ENCODE measurements around the gene CNOT2. TPM values are rescaled to one million over a fixed set of nuclear protein-coding genes. Genes with fewer than 3 reads are reported as not detected.
A peak's percentile ranks its signal among the peaks of the same experiment; 100 is the strongest.

Gene CNOT2
- total RNA-seq, 2 donors from 2014 or later, result 76.8 to 87.3 TPM

DNA sequence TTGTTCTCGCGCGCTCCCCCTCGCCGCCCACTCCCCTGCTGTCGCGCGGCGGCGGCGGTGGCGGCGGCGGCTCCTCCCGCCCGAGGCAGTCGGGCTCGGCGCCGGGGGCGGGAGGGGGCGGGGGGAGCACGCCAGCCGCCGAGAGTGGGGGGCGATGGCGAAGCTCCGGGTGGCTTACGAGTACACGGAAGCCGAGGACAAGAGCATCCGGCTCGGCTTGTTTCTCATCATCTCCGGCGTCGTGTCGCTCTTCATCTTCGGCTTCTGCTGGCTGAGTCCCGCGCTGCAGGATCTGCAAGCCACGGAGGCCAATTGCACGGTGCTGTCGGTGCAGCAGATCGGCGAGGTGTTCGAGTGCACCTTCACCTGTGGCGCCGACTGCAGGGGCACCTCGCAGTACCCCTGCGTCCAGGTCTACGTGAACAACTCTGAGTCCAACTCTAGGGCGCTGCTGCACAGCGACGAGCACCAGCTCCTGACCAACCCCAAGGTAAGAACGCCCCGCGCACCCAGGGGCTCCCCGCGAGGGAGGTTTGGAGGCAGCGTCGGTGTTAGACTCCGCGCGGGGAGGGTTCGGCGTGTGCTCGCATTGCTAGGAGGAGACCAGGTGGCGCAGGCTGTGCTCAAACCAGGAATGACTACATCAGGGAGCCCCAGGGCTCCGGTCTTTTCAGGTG is 123.5 kb downstream of the CNOT2 start:
- intact Hi-C loops (cut with DNase I), result no loop called here
- Histone ChIP-seq H3K27ac (no peak overlapping the region), H3K4me1 (peaks cover 24% of the 10 kb centered on the region), H3K4me3 (peak overlapping the region in 1 of 2 donors; percentile 43), H3K9me3 (peaks cover 0 to 3% (median 0%) of the 10 kb centered on the region in 3 donors), H3K27me3 (peaks cover 0 to 11% of the 10 kb centered on the region in 2 donors), H3K36me3 (replicated peaks in 1 of 2; ENCODE audit: insufficient read depth in 1 of 2, low read depth in 2 of 2) (no peaks in the 10 kb centered on the region)
- no peak for TF ChIP-seq POLR2A (IDR thresholded peaks at IDR 0.05)
- TF ChIP-seq, protein P1, sequence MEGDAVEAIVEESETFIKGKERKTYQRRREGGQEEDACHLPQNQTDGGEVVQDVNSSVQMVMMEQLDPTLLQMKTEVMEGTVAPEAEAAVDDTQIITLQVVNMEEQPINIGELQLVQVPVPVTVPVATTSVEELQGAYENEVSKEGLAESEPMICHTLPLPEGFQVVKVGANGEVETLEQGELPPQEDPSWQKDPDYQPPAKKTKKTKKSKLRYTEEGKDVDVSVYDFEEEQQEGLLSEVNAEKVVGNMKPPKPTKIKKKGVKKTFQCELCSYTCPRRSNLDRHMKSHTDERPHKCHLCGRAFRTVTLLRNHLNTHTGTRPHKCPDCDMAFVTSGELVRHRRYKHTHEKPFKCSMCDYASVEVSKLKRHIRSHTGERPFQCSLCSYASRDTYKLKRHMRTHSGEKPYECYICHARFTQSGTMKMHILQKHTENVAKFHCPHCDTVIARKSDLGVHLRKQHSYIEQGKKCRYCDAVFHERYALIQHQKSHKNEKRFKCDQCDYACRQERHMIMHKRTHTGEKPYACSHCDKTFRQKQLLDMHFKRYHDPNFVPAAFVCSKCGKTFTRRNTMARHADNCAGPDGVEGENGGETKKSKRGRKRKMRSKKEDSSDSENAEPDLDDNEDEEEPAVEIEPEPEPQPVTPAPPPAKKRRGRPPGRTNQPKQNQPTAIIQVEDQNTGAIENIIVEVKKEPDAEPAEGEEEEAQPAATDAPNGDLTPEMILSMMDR (IDR thresholded peaks at IDR 0.05), result no peak
- DNase-seq, result peak; percentile 22 to 36 (median 27)
- 0 to 1% methylated on average over 13 to 69 of the region's 69 CpGs for whole genome bisulfite sequencing, 2 donors
- ATAC-seq, result peak; percentile 49

DNA sequence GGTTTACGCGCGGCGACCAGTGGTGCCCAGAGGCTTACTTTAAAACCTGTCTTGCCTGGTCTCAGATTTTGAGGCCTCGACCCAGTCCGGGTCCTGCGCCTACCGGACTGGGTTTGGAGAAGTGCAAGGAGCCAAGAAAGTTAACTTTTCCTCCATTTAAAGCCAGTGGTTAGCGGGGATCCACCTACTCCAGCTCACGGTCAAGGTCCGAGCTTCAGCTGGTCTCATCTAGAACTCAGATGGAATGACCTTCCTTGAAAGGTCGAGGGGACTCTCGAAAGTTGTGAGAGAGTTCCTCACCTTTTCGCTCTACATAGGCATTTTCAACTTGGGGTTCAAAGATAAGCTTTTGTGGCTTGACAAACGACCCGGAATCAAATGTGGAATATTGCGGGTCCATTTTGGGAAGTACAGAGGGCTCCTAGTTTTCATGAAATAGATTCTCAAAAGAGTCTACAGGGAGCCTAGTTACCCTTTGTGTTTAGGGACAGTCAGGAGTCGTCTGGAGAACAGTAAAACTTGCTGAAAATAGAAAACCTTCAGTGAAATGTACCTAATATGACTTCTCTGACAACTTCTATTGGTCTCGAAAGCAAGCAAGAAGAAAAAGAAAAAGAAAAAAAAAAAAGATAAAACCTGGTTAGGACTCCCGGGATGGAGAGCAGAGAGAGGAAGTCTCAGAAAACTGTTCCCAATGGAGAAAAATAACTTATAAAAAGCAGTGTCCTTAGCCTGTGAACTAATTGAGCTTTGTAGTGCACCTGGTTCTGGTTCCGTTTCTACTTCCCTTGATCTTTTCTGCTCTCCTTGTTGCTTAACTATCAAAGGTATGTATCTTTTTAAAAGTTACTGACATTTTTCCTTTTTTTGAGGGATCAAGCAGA is 124.3 kb downstream of the CNOT2 start:
- TF ChIP-seq, protein P1 (IDR thresholded peaks at IDR 0.05), result no peak
- TF ChIP-seq POLR2A (IDR thresholded peaks at IDR 0.05), result no peak
- H3K9me3 ChIP-seq, result peaks cover 0 to 3% (median 0%) of the 10 kb centered on the region in 3 donors
- H3K36me3 ChIP-seq (replicated peaks in 1 of 2; ENCODE audit: insufficient read depth in 1 of 2, low read depth in 2 of 2), result no peaks in the 10 kb centered on the region
- H3K27ac ChIP-seq, result no peak overlapping the region
- H3K4me3 ChIP-seq, result peak overlapping the region in 1 of 2 donors; percentile 43
- peaks cover 0 to 11% of the 10 kb centered on the region in 2 donors for H3K27me3 ChIP-seq
- ATAC-seq (no peak), DNase-seq (no peak)
- H3K4me1 ChIP-seq, result peaks cover 24% of the 10 kb centered on the region
- intact Hi-C loops (cut with DNase I), result no loop called here
- 13% methylated on average over 13 to 21 of the region's 21 CpGs for WGBS, 2 donors

DNA sequence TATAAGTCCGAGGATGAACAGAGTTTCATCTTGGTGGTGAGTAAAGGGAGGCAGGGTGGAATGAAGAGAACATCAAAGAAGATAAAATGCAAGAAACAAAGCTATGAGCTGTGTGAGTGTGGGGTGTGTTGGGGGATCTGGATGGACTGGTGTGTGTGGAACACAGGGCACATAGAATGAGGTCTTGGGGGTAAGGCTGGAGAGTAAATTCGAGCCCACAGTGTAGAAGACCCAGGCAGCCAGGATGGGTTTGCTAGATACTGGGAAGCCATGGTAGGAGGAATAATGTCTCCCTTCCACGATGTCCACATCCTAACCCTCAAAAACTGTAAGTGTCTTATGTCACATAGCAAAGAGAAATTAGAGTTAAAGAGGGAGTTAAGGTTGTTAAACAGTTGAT is 129.6 kb downstream of the CNOT2 start:
- WGBS, 2 donors, result 63 to 66% methylated on average over 3 of the region's 3 CpGs
- no peaks in the 10 kb centered on the region for H3K36me3 ChIP-seq (replicated peaks in 1 of 2; ENCODE audit: insufficient read depth in 1 of 2, low read depth in 2 of 2)
- H3K4me3 ChIP-seq, result no peak overlapping the region
- ATAC-seq (no peak), DNase-seq (no peak)
- H3K27ac ChIP-seq, result no peak overlapping the region
- TF ChIP-seq, protein P1 (IDR thresholded peaks at IDR 0.05), result no peak
- no peak for TF ChIP-seq POLR2A (IDR thresholded peaks at IDR 0.05)
- intact Hi-C loops (cut with DNase I), result no loop called here
- H3K9me3 ChIP-seq, result no peaks in the 10 kb centered on the region
- H3K27me3 ChIP-seq, result no peaks in the 10 kb centered on the region
- H3K4me1 ChIP-seq, result no peaks in the 10 kb centered on the region

DNA sequence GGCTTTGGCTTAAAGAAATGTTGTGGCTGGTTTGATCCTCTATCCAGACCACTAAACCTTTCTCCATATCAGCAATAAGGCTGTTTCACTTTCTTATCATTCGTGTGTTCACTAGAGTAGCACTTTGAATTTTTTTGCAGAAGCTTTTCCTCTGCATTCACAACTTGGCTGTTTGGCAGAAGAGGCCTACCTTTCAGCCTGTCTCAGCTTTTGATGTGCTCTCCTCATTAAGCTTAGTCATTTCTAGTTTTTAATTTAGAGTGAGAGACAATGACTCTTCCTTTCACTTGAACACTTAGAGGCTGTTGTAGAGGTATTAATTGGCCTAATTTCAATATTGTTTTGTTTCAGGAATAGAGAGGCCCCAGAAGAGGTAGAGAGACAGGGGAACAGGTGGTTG is 136.6 kb downstream of the CNOT2 start:
- ATAC-seq, result no peak
- no peaks in the 10 kb centered on the region for H3K36me3 ChIP-seq (replicated peaks in 1 of 2; ENCODE audit: insufficient read depth in 1 of 2, low read depth in 2 of 2)
- DNase-seq, result no peak
- H3K4me3 ChIP-seq, result no peak overlapping the region
- H3K9me3 ChIP-seq, result peaks cover 0 to 6% (median 0%) of the 10 kb centered on the region in 3 donors
- no peaks in the 10 kb centered on the region for H3K27me3 ChIP-seq
- intact Hi-C loops (cut with DNase I), result no loop called here
- no peaks in the 10 kb centered on the region for H3K4me1 ChIP-seq
- H3K27ac ChIP-seq, result no peak overlapping the region
- TF ChIP-seq POLR2A (IDR thresholded peaks at IDR 0.05), result no peak
- WGBS, 2 donors, result 64 to 73% methylated on average over 1 of the region's 1 CpG

GRCh38 chr12:70383484-70383883 is 140.3 kb downstream of the CNOT2 start:
- Histone ChIP-seq H3K36me3 (replicated peaks in 1 of 2; ENCODE audit: insufficient read depth in 1 of 2, low read depth in 2 of 2) (no peaks in the 10 kb centered on the region), H3K9me3 (peaks cover 0 to 6% (median 0%) of the 10 kb centered on the region in 3 donors), H3K4me3 (no peak overlapping the region), H3K4me1 (no peaks in the 10 kb centered on the region), H3K27ac (no peak overlapping the region), H3K27me3 (no peaks in the 10 kb centered on the region)
- intact Hi-C loops (cut with DNase I), result no loop called here
- ATAC-seq, result no peak
- WGBS, 2 donors, result 86 to 87% methylated on average over 4 of the region's 4 CpGs
- DNase-seq, result no peak
- TF ChIP-seq, protein P1 (IDR thresholded peaks at IDR 0.05), result no peak
- TF ChIP-seq POLR2A (IDR thresholded peaks at IDR 0.05), result no peak
